Large intestine (tissue), 3 donors: Measurements from ENCODE around the gene EDAR. TPM values are rescaled to one million over a fixed set of nuclear protein-coding genes. Genes with fewer than 3 reads are reported as not detected.

Experiments
- DNase-seq, 2 donors: peaks; one replicate each; pipeline versions ENCODE4 v3.0.0 to v3.0.0-alpha.2; 2013
- H3K27ac ChIP-seq: one replicate; pipeline ENCODE4 v1.5.1; 2013; ENCODE audit warnings: low read length
- H3K27me3 ChIP-seq: 2 replicates; pipeline ENCODE4 v1.6.1; 2013; ENCODE audit warnings: low read length; ENCODE audit not compliant: control insufficient read depth, insufficient read depth
- H3K36me3 ChIP-seq: 2 replicates; pipeline ENCODE4 v1.6.1; 2013; ENCODE audit warnings: low read length; ENCODE audit not compliant: control insufficient read depth, insufficient read depth
- H3K4me1 ChIP-seq: one replicate; pipeline ENCODE4 v1.6.1; 2013; ENCODE audit warnings: low read length; ENCODE audit not compliant: control insufficient read depth, insufficient read depth
- H3K4me3 ChIP-seq: one replicate; pipeline ENCODE4 v1.5.1; 2013; ENCODE audit warnings: low read length
- H3K9me3 ChIP-seq: one replicate; pipeline ENCODE4 v1.6.1; 2013; ENCODE audit warnings: mild to moderate bottlenecking, low read depth, low read length, moderate library complexity; ENCODE audit not compliant: control insufficient read depth
- whole genome bisulfite sequencing: methylation state at CpG from one replicate; pipeline ENCODE4 v1.1.5; 2013; ENCODE audit warnings: low lambda C conversion rate; ENCODE audit not compliant: insufficient coverage; 5-methylcytosine and 5-hydroxymethylcytosine counted together
- polyA plus RNA-seq: library from polyadenylated mRNA; unstranded; fragments of 120-200 nt; gene quantifications from one replicate; pipeline ENCODE4 v1.2.1, GENCODE V29; 2013

The EDAR gene
- polyA plus RNA-seq, 1 donor = 2.0 TPM

GRCh38 chr2:108942231-108942825, 46.7 kb downstream of the EDAR start:
- DNase-seq = no peak
- H3K27me3 ChIP-seq = no peaks in the 10 kb centered on the region

DNA sequence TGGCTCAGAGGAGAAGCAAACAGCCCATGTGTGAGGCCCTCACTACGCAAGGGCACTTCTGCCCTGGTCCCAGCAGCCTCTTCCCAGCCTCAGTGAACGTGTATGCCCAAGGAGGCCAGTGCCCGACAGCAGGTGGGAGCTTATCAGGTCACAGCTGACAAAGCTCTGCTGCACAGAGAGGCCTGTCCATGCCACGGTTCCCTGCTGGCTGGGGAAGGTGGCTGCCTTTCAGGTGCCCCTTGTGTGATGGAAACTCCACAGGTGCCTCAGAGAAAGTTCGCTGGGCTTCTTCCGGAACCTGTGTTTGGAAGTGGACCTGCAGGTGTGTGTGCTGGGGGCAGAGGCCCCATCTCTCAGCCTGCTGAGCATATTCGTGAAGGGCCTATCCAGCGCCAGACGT, 47.3 kb downstream of the EDAR start:
- Histone ChIP-seq H3K36me3 (no peaks in the 10 kb centered on the region), H3K27ac (no peak overlapping the region), H3K4me1 (no peaks in the 10 kb centered on the region), H3K27me3 (no peaks in the 10 kb centered on the region), H3K9me3 (no peaks in the 10 kb centered on the region), H3K4me3 (no peak overlapping the region)
- no peak for DNase-seq
- no CpG with 5 or more reads among the region's 9 CpGs for WGBS

More at GRCh38 chr2:108942231-108942825, 46.7 kb downstream of the EDAR start:
- Histone ChIP-seq H3K4me1 (no peaks in the 10 kb centered on the region), H3K36me3 (no peaks in the 10 kb centered on the region), H3K4me3 (no peak overlapping the region), H3K9me3 (peaks cover 4% of the 10 kb centered on the region), H3K27ac (no peak overlapping the region)
- WGBS = no CpG with 5 or more reads among the region's 34 CpGs

DNA sequence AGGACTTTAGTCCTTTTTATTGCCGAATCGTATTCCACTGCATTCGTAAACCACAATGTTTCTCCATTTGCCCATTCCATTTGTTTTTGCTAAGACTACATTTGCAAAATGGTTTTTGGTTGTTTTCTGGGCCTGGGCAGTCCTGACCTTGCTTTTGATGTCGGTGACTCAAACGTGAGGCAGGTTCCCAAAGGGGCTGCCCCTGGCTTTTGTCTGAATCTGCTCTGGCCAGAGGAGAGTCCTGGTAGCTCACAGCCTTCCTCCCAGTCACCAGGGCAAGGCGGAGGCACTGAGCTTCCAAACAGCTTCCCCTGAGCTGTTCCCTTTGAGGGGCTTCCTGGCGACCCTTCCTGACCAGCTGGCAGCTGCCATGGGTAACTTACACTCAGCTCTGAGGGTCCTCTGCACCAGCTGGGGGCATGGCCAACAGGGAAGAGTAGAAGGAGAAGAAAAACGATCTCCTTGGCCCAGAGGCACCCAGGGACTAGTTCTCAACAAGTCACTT, 47.8 kb downstream of the EDAR start:
- Histone ChIP-seq H3K9me3 (no peaks in the 10 kb centered on the region), H3K4me1 (no peaks in the 10 kb centered on the region), H3K27me3 (no peaks in the 10 kb centered on the region), H3K4me3 (no peak overlapping the region), H3K27ac (no peak overlapping the region), H3K36me3 (no peaks in the 10 kb centered on the region)
- DNase-seq = no peak
- WGBS = no CpG with 5 or more reads among the region's 8 CpGs

DNA sequence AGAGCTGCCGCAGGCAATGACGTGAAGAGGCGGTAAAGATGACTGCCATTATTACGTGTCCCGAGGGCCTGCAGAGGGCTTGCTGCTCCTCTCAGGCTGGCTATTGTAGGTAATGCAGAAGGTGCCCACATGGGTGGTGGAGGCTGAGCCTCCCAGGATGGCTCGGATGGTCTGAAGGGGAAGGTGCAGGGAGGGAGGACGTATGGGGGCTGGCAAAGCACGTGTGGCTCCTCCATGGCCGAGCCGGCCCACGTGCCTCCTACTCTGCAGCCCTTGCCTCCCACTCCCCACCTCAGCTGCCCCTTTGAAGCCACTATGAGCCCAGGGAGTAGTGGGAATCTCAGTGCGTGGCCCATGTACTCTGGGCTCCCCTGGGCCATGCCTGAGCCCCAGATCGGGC, 48.9 kb downstream of the EDAR start:
- no peaks in the 10 kb centered on the region for H3K9me3 ChIP-seq
- no CpG with 5 or more reads among the region's 13 CpGs for WGBS
- H3K4me3 ChIP-seq = no peak overlapping the region
- no peak overlapping the region for H3K27ac ChIP-seq
- H3K36me3 ChIP-seq = no peaks in the 10 kb centered on the region
- no peaks in the 10 kb centered on the region for H3K4me1 ChIP-seq
- no peak for DNase-seq
- no peaks in the 10 kb centered on the region for H3K27me3 ChIP-seq

DNA sequence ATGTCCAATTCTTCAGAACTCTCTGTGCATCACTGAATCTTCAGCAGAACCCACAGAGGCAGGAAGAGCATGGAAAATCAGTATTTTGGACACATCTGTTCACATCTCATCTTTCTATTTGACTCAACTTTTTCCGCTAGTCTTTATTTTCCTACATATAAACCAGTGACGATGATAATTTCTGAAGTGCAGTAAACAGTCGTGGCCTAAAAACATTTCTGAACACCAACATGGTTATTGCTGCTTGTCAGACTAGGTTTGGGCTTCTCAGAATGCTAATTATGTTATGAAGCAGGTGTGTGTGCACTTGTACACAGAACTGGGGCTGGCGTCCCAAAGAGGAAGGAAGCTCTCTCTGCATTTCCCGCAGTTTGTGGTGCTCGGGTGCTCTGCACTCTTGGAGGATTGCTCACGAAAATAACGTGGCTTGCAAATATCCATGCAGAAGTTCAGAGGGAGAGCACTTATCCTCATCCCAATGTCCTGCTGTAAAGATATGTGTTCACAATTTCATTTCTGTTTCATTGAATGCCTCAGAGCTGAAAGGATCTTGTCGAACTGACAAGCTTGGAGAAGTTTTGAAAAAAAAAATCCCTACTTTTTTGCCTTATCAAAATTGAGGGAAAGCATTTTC, 50.8 kb downstream of the EDAR start:
- H3K36me3 ChIP-seq = no peaks in the 10 kb centered on the region
- H3K27ac ChIP-seq = no peak overlapping the region
- WGBS = 70% methylated on average over 2 of the region's 9 CpGs
- H3K4me3 ChIP-seq = no peak overlapping the region
- no peaks in the 10 kb centered on the region for H3K9me3 ChIP-seq
- DNase-seq = no peak
- no peaks in the 10 kb centered on the region for H3K27me3 ChIP-seq
- H3K4me1 ChIP-seq = no peaks in the 10 kb centered on the region

GRCh38 chr2:108937367-108938017, 51.5 kb downstream of the EDAR start:
- DNase-seq = no peak
- Histone ChIP-seq H3K4me1 (no peaks in the 10 kb centered on the region), H3K36me3 (no peaks in the 10 kb centered on the region), H3K9me3 (no peaks in the 10 kb centered on the region), H3K4me3 (no peak overlapping the region), H3K27ac (no peak overlapping the region), H3K27me3 (no peaks in the 10 kb centered on the region)
- WGBS = 100% methylated on average over 1 of the region's 5 CpGs

GRCh38 chr2:108936866-108937265, 52.2 kb downstream of the EDAR start:
- Histone ChIP-seq H3K27ac (no peak overlapping the region), H3K27me3 (no peaks in the 10 kb centered on the region), H3K4me1 (no peaks in the 10 kb centered on the region), H3K9me3 (no peaks in the 10 kb centered on the region), H3K4me3 (no peak overlapping the region), H3K36me3 (no peaks in the 10 kb centered on the region)
- DNase-seq = no peak
- WGBS = no CpG with 5 or more reads among the region's 7 CpGs

DNA sequence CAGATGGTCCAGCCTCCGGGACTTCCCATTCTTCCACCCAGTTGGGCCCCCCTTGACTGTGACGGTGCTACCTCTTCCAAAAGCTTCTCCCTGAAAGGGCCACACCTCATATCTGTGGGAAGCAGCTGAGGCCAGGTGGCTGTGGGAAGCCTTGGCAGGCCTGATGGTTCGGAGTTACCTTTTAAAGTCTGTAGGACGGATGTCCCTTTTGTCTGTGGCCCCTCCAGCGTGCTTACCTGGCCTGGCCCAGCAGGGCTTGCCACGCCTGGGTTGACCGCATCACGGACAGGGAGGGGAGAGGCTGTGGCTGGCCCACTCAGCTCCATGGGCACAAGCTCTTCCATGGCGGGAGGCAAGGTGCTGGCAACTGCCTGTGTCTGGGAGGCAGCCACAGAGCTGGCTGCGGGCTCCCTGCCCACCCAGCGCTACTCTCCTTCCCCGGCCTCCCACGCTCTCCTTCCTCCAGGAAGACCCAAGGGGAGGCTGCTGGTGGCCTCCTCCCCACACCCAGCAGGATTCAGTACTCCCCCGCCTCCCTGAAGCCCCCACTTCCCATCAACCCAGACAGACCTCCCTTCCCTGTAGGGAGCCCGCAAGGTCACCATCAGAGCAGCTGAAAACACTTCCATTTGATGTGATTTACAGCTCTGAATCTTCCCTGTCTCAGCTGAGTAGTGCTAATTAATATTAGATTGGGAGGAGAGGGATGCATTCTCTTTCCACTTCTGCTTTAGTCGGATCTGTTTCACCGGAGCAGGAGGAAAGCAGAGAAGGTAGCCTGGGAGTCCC, 52.8 kb downstream of the EDAR start:
- H3K27ac ChIP-seq = no peak overlapping the region
- H3K9me3 ChIP-seq = no peaks in the 10 kb centered on the region
- no peaks in the 10 kb centered on the region for H3K4me1 ChIP-seq
- no peak overlapping the region for H3K4me3 ChIP-seq
- H3K27me3 ChIP-seq = no peaks in the 10 kb centered on the region
- DNase-seq = no peak
- no peaks in the 10 kb centered on the region for H3K36me3 ChIP-seq
- no CpG with 5 or more reads among the region's 17 CpGs for WGBS

- Histone ChIP-seq H3K27ac (no peak overlapping the region), H3K4me3 (no peak overlapping the region), H3K36me3 (no peaks in the 10 kb centered on the region), H3K27me3 (no peaks in the 10 kb centered on the region), H3K4me1 (no peaks in the 10 kb centered on the region), H3K9me3 (no peaks in the 10 kb centered on the region)
- no peak for DNase-seq
- WGBS = no CpG with 5 or more reads among the region's 5 CpGs
Observed at GRCh38 chr2:108935271-108935741, 53.7 kb downstream of the EDAR start.

DNA sequence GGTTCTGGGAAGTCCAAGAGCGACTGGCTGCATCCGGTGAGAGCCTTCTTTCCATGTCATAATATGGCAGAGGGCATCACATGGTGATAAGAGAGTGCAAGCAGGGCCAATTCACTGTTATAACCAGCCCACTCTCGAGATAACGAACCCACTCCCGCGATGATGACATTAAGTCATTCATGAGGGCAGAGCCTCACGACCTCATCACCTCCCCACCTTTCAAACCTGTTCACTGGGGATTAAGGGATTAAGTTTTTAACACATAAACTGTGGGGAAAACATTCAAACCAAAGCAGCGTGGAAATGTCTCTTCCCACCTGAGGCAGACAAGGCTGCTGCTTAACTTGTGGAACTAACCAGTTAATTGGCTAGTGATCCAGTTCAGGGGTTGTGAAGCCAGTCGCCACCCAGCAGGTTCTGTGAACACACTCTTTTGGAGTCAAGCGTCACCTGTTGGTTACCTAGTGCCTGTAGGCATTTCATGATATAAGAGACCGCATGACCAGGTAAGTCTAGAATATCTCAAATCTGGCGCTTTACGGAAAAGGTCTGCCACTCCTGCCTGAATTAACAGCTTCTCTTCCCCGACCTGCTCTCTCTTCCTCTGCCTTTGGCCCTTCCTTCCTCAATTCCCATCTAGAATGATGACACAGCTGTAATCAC, 54.3 kb downstream of the EDAR start:
- no peaks in the 10 kb centered on the region for H3K27me3 ChIP-seq
- no peak overlapping the region for H3K27ac ChIP-seq
- WGBS = 50% methylated on average over 1 of the region's 14 CpGs

More for the DNA sequence above, 54.3 kb downstream of the EDAR start:
- no peaks in the 10 kb centered on the region for H3K9me3 ChIP-seq
- no peaks in the 10 kb centered on the region for H3K36me3 ChIP-seq
- DNase-seq = no peak
- no peaks in the 10 kb centered on the region for H3K4me1 ChIP-seq
- no peak overlapping the region for H3K4me3 ChIP-seq
